ENCODE data around the gene TTPAL.

TTPAL gene

GRCh38 chr20:44475694-44476560, at the start of gene TTPAL:
TTPAL (plus strand) TSS chr20:44475874; CDS start chr20:44480000, 4,126 bp downstream.
- peak; percentile 78 for DNase-seq (ENCODE audit: low read depth)

GRCh38 chr20:44425923-44426322, 49.8 kb upstream of the TTPAL start:
- DNase-seq (ENCODE audit: low read depth), result no peak

GRCh38 chr20:44426879-44427790, 48.5 kb upstream of the TTPAL start:
- DNase-seq (ENCODE audit: low read depth), result no peak

- no peak for DNase-seq (ENCODE audit: low read depth)
These were observed 47.9 kb upstream of the TTPAL start for GRCh38 chr20:44427804-44428173.

- DNase-seq (ENCODE audit: low read depth), result no peak
These were observed 47.3 kb upstream of the TTPAL start for GRCh38 chr20:44428174-44429016.

- no peak for DNase-seq (ENCODE audit: low read depth)
These were observed 46.7 kb upstream of the TTPAL start for GRCh38 chr20:44429017-44429339.

GRCh38 chr20:44429419-44430269, 46.0 kb upstream of the TTPAL start:
- DNase-seq (ENCODE audit: low read depth), result no peak

GRCh38 chr20:44430270-44431065, 45.2 kb upstream of the TTPAL start:
- DNase-seq (ENCODE audit: low read depth), result no peak

- DNase-seq (ENCODE audit: low read depth), result no peak
These were observed 44.6 kb upstream of the TTPAL start for GRCh38 chr20:44431118-44431501.

GRCh38 chr20:44431502-44432234, 44.0 kb upstream of the TTPAL start:
- DNase-seq (ENCODE audit: low read depth), result no peak

- DNase-seq (ENCODE audit: low read depth), result no peak
These were observed 42.8 kb upstream of the TTPAL start for GRCh38 chr20:44432618-44433577.

GRCh38 chr20:44433751-44434538, 41.7 kb upstream of the TTPAL start:
- DNase-seq (ENCODE audit: low read depth), result no peak

- DNase-seq (ENCODE audit: low read depth), result no peak
These were observed 39.9 kb upstream of the TTPAL start for GRCh38 chr20:44435630-44436335.

- no peak for DNase-seq (ENCODE audit: low read depth)
These were observed 39.3 kb upstream of the TTPAL start for GRCh38 chr20:44436393-44436792.

GRCh38 chr20:44437497-44437896, 38.2 kb upstream of the TTPAL start:
- DNase-seq (ENCODE audit: low read depth), result no peak

GRCh38 chr20:44438782-44439181, 36.9 kb upstream of the TTPAL start:
- DNase-seq (ENCODE audit: low read depth), result no peak

- DNase-seq (ENCODE audit: low read depth), result no peak
These were observed 36.4 kb upstream of the TTPAL start for GRCh38 chr20:44439318-44439717.
